Caco-2 (cell line): ENCODE results near the gene TEX35. TPM values are rescaled to one million over a fixed set of nuclear protein-coding genes. Genes with fewer than 3 reads are reported as not detected.

ENCODE experiments used
- BruUV-seq: library from RNA; stranded (reverse); fragments of 400-500 nt; replicated peaks from 2 replicates; lab custom pipeline; 2021; lab: Mats Ljungman, UMichigan
- CTCF ChIA-PET: fragments of 300-600 bp; sonication (Branson Sonifier 250); formaldehyde crosslinking; loops from one replicate; lab custom pipeline; 2022; ENCODE audit warnings: antibody characterized with exemption; lab: Charles Lee
- POLR2A ChIA-PET: fragments of 300-600 bp; sonication (Branson Sonifier 250); formaldehyde crosslinking; loops from one replicate; lab custom pipeline; 2022; ENCODE audit warnings: antibody characterized with exemption; lab: Charles Lee
- DNase-seq, 2 experiments: peaks; one replicate each; pipeline versions ENCODE4 v3.0.0 to v3.0.0-alpha.2; 2020 to 2022
- H3K27me3 ChIP-seq: replicated peaks from 2 replicates; pipeline ENCODE4 v1.6.0; 2011; ENCODE audit warnings: low read length; ENCODE audit not compliant: control insufficient read depth, insufficient read depth
- H3K36me3 ChIP-seq: 2 replicates; pipeline ENCODE4 v1.5.1; 2011; ENCODE audit warnings: low read length; ENCODE audit not compliant: control insufficient read depth, insufficient read depth
- H3K4me1 ChIP-seq: fragments of 250-450 bp; sonication (Bioruptor Pico); 2 replicates; pipeline ENCODE4 v1.5.1; 2020; ENCODE audit warnings: mild to moderate bottlenecking
- H3K4me3 ChIP-seq: 2 replicates; pipeline ENCODE4 v1.5.1; 2011; ENCODE audit warnings: low read depth, mild to moderate bottlenecking, control low read depth, low read length
- H3K9me3 ChIP-seq: fragments of 250-450 bp; sonication (Bioruptor Pico); 2 replicates; pipeline ENCODE4 v1.5.1; 2020; ENCODE audit warnings: mild to moderate bottlenecking, moderate library complexity
- H3K27ac Mint-ChIP-seq: one replicate; pipeline ENCODE4 v1.8.0; 2022; ENCODE audit warnings: mixed read lengths; ENCODE audit not compliant: unreplicated experiment
- H3K27me3 Mint-ChIP-seq: one replicate; pipeline ENCODE4 v1.8.0; 2022; ENCODE audit warnings: mixed read lengths; ENCODE audit not compliant: insufficient read depth, unreplicated experiment
- H3K36me3 Mint-ChIP-seq: one replicate; pipeline ENCODE4 v1.8.0; 2022; ENCODE audit warnings: mild to moderate bottlenecking, mixed read lengths; ENCODE audit not compliant: insufficient read depth, unreplicated experiment
- H3K4me1 Mint-ChIP-seq: one replicate; pipeline ENCODE4 v1.8.0; 2022; ENCODE audit warnings: low read depth, mixed read lengths; ENCODE audit not compliant: unreplicated experiment
- H3K4me3 Mint-ChIP-seq: one replicate; pipeline ENCODE4 v1.8.0; 2022; ENCODE audit warnings: mild to moderate bottlenecking, moderate library complexity, mixed read lengths; ENCODE audit not compliant: unreplicated experiment
- H3K9me3 Mint-ChIP-seq: one replicate; pipeline ENCODE4 v1.8.0; 2022; ENCODE audit warnings: mixed read lengths; ENCODE audit not compliant: unreplicated experiment
- intact Hi-C: fragments of 100-400 bp; cut with micrococcal nuclease; formaldehyde crosslinking; loops from one replicate; pipeline ENCODE4 v1.10.0; 2022; ENCODE audit not compliant: unreplicated experiment
- total RNA-seq: library from RNA; stranded (reverse); gene quantifications from 2 replicates; pipeline ENCODE4 v1.2.3, GENCODE V29; 2022
- TF ChIP-seq, protein P1 (sequence below), 2 experiments: fragments of 200-600 bp in 1 of 2; IDR thresholded peaks; 1 replicate in 1 of 2; 2 replicates in 1 of 2; pipeline versions ENCODE4 v1.5.1 to v1.8.0; 2011 to 2022; ENCODE audit warnings: antibody characterized with exemption in 1 of 2, control low read depth in 1 of 2, inconsistent platforms in 1 of 2, low read depth in 1 of 2, low read length in 1 of 2, mild to moderate bottlenecking in 1 of 2, moderate library complexity in 1 of 2; ENCODE audit not compliant: insufficient read depth in 1 of 2, severe bottlenecking in 1 of 2, unreplicated experiment in 1 of 2

TEX35 gene
- total RNA-seq, 1 experiment from 2014 or later: not detected

DNA sequence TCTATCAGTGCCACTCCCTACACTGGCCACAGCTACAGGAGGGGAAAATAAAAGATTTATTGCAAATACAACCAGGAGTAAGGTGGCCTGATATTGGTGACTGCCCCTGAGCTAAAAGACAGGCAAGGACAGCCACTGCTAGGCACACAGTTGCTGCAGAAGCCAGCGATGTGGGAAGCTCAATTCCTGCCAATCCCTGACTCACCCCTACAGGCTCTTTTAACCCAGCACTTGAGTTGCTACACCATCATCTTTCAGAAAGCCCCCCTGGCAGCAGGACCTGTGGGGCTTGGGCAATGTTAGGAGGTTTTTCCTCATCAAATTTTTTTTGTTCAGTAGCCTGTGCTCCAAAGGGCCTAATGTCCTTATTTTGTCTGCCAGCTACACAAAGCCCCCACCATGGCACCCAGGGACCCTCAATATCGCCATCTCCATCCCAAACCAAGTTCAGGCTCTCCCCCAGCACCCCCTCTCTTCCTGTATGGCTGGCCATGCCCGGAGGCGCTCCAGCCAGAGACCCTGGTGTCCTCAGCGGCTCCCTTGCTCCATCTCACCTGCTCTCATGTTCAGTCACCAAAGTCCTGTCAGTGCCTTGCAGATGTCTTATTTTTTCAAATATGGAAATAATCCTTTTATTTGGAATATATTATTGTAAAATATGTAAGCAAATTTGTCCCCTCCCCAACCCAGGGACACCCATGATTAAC, 29.5 kb upstream of the TEX35 start:
- POLR2A ChIA-PET: no interaction called here
- H3K36me3 ChIP-seq: no peaks in the 10 kb centered on the region

DNA sequence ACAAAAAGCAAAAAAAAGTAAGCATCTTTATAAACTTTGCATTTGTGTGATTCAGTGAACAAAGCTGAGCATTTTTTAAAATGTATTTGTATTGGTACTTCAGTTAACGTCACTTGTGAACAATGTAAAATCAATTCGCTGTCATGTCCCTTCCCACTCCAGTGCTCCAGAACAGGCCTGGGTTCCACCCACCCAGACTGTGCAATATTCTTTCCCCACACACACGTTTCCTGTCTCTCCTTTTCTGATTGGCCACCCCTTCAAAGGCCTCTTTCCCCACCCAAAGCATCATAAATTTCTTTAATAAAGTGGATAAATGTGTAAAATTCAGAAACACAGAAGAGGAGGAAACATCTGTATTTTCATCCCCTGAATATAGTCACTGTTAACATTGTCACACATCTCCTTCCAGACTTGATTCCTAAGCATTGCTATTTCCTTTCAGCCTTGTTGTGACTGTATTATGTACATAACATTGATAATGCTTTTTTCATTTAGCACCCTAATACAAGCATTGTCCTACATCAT, 28.1 kb upstream of the TEX35 start:
- Mint-ChIP-seq H3K36me3 (peaks cover 11% of the 10 kb centered on the region), H3K4me1 (no peaks in the 10 kb centered on the region), H3K9me3 (no peaks in the 10 kb centered on the region), H3K27me3 (no peaks in the 10 kb centered on the region), H3K27ac (no peak overlapping the region), H3K4me3 (no peak overlapping the region)
- Histone ChIP-seq H3K4me1 (no peaks in the 10 kb centered on the region), H3K4me3 (no peak overlapping the region), H3K36me3 (no peaks in the 10 kb centered on the region), H3K27me3 (no peaks in the 10 kb centered on the region), H3K9me3 (no peaks in the 10 kb centered on the region)
- ChIA-PET CTCF (no interaction called here), POLR2A (no interaction called here)
- DNase-seq: no peak
- TF ChIP-seq, protein P1, sequence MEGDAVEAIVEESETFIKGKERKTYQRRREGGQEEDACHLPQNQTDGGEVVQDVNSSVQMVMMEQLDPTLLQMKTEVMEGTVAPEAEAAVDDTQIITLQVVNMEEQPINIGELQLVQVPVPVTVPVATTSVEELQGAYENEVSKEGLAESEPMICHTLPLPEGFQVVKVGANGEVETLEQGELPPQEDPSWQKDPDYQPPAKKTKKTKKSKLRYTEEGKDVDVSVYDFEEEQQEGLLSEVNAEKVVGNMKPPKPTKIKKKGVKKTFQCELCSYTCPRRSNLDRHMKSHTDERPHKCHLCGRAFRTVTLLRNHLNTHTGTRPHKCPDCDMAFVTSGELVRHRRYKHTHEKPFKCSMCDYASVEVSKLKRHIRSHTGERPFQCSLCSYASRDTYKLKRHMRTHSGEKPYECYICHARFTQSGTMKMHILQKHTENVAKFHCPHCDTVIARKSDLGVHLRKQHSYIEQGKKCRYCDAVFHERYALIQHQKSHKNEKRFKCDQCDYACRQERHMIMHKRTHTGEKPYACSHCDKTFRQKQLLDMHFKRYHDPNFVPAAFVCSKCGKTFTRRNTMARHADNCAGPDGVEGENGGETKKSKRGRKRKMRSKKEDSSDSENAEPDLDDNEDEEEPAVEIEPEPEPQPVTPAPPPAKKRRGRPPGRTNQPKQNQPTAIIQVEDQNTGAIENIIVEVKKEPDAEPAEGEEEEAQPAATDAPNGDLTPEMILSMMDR (IDR thresholded peaks at IDR 0.05; ENCODE audit: insufficient read depth in 1 of 2, low read depth in 1 of 2, low read length in 1 of 2, severe bottlenecking in 1 of 2, unreplicated experiment in 1 of 2): no peak
- intact Hi-C loops: no loop called here
- no TSS peak for BruUV-seq

More for the DNA sequence above, 29.5 kb upstream of the TEX35 start:
- no peaks in the 10 kb centered on the region for H3K4me1 ChIP-seq
- CTCF ChIA-PET: no interaction called here
- TF ChIP-seq, protein P1 (IDR thresholded peaks at IDR 0.05; ENCODE audit: insufficient read depth in 1 of 2, low read depth in 1 of 2, low read length in 1 of 2, severe bottlenecking in 1 of 2, unreplicated experiment in 1 of 2): no peak
- no peak for DNase-seq
- H3K9me3 ChIP-seq: no peaks in the 10 kb centered on the region
- intact Hi-C loops: no loop called here
- H3K27me3 ChIP-seq: no peaks in the 10 kb centered on the region
- Mint-ChIP-seq H3K4me3 (no peak overlapping the region), H3K27ac (no peak overlapping the region), H3K27me3 (no peaks in the 10 kb centered on the region), H3K36me3 (peaks cover 11% of the 10 kb centered on the region), H3K9me3 (no peaks in the 10 kb centered on the region), H3K4me1 (no peaks in the 10 kb centered on the region)
- no TSS peak for BruUV-seq
- H3K4me3 ChIP-seq: no peak overlapping the region

DNA sequence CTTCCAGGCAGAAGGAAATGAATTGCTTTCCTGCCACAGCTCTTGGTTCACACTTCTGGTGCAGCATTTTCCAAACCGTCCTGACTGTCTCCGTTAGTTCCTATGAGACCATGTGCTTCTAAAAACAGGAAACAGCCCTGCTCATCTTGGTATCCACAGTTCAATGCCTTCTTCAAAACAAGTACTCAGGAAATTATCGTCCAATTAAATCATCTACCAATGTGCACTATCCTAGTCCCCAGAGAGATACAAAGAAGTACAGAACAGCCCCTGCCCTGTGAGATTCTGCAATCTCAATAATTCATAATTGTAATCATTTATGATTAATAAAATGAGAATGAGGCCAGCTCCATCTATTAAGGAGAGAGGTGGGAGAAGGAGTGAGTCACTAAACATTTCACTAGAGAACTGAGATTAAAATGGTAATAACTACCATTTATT, 27.3 kb upstream of the TEX35 start:
- TF ChIP-seq, protein P1 (IDR thresholded peaks at IDR 0.05; ENCODE audit: insufficient read depth in 1 of 2, low read depth in 1 of 2, low read length in 1 of 2, severe bottlenecking in 1 of 2, unreplicated experiment in 1 of 2): no peak
- Histone ChIP-seq H3K9me3 (no peaks in the 10 kb centered on the region), H3K4me1 (no peaks in the 10 kb centered on the region), H3K36me3 (no peaks in the 10 kb centered on the region), H3K4me3 (no peak overlapping the region), H3K27me3 (no peaks in the 10 kb centered on the region)
- H3K4me1 Mint-ChIP-seq: no peaks in the 10 kb centered on the region
- intact Hi-C loops: no loop called here
- no peaks in the 10 kb centered on the region for H3K9me3 Mint-ChIP-seq
- no TSS peak for BruUV-seq
- H3K36me3 Mint-ChIP-seq: peaks cover 5% of the 10 kb centered on the region
- H3K27me3 Mint-ChIP-seq: no peaks in the 10 kb centered on the region
- POLR2A ChIA-PET: no interaction called here
- CTCF ChIA-PET: no interaction called here
- H3K27ac Mint-ChIP-seq: no peak overlapping the region
- H3K4me3 Mint-ChIP-seq: no peak overlapping the region
- DNase-seq: no peak
